ENCODE results near the gene TMEM242.
"Not testable (repeated sequence)": the region's sequence is repeated elsewhere in the genome, so short reads cannot be mapped to it uniquely, and the experiment has no call there.

Gene TMEM242

GRCh38 chr6:157322792-157323254 is 496 bp downstream of the TMEM242 start:
- no peak for DNase-seq

- DNase-seq = no peak
Measured at GRCh38 chr6:157316871-157317814, 6.2 kb downstream of the TMEM242 start.

GRCh38 chr6:157314705-157315321 is 8.5 kb downstream of the TMEM242 start:
- DNase-seq = no peak

GRCh38 chr6:157313531-157314467 is 9.5 kb downstream of the TMEM242 start:
- no peak for DNase-seq

- DNase-seq = no peak
Measured at GRCh38 chr6:157312757-157313156, 10.6 kb downstream of the TMEM242 start.

- not testable (repeated sequence) for DNase-seq
Measured at GRCh38 chr6:157310693-157311092, 12.6 kb downstream of the TMEM242 start.

GRCh38 chr6:157307661-157308060 is 15.7 kb downstream of the TMEM242 start:
- DNase-seq = no peak

- no peak for DNase-seq
Measured at GRCh38 chr6:157305670-157306653, 17.4 kb downstream of the TMEM242 start.

- DNase-seq = no peak
Measured at GRCh38 chr6:157304899-157305663, 18.2 kb downstream of the TMEM242 start.

GRCh38 chr6:157302736-157303135 is 20.6 kb downstream of the TMEM242 start:
- peak in 2 of 3 experiments; percentile 52 to 70 for DNase-seq

GRCh38 chr6:157300436-157300835 is 22.9 kb downstream of the TMEM242 start:
- DNase-seq = no peak

- no peak for DNase-seq
Measured at GRCh38 chr6:157300006-157300405, 23.3 kb downstream of the TMEM242 start.

GRCh38 chr6:157298216-157298724 is 25.0 kb downstream of the TMEM242 start:
- DNase-seq = peak in 2 of 3 experiments; percentile 26 to 71

GRCh38 chr6:157294654-157295053 is 28.7 kb downstream of the TMEM242 start:
- DNase-seq = no peak

GRCh38 chr6:157293780-157294179 is 29.5 kb downstream of the TMEM242 start:
- DNase-seq = no peak

GRCh38 chr6:157292202-157292601 is 31.1 kb downstream of the TMEM242 start:
- DNase-seq = no peak

- no peak for DNase-seq
Measured at GRCh38 chr6:157291356-157291755, 32.0 kb downstream of the TMEM242 start.

GRCh38 chr6:157290797-157291196 is 32.5 kb downstream of the TMEM242 start:
- DNase-seq = no peak

- no peak for DNase-seq
Measured at GRCh38 chr6:157289764-157290163, 33.6 kb downstream of the TMEM242 start.

- DNase-seq = no peak
Measured at GRCh38 chr6:157288575-157288974, 34.7 kb downstream of the TMEM242 start.

- no peak for DNase-seq
Measured at GRCh38 chr6:157287923-157288322, 35.4 kb downstream of the TMEM242 start.

All from NCI-H1417 (cell line).